Muscle layer of colon (tissue), 2 donors: ENCODE data around the gene TRAF3.

Experiments
- H3K27ac ChIP-seq: one replicate; pipeline ENCODE4 v1.7.0; 2013; ENCODE audit warnings: low read depth, mild to moderate bottlenecking, low read length, moderate library complexity
- H3K27me3 ChIP-seq, 2 donors: one replicate each; pipeline ENCODE4 v1.7.0; 2013; ENCODE audit warnings: low read length in 2 of 2, mild to moderate bottlenecking in 2 of 2; ENCODE audit not compliant: insufficient read depth in 2 of 2, control insufficient read depth in 1 of 2
- H3K36me3 ChIP-seq: one replicate; pipeline ENCODE4 v1.7.0; 2013; ENCODE audit warnings: mild to moderate bottlenecking, low read length; ENCODE audit not compliant: insufficient read depth
- H3K4me1 ChIP-seq: one replicate; pipeline ENCODE4 v1.7.0; 2013; ENCODE audit warnings: mild to moderate bottlenecking, low read length; ENCODE audit not compliant: insufficient read depth
- H3K4me3 ChIP-seq, 2 donors: one replicate each; pipeline ENCODE4 v1.7.0; 2013; ENCODE audit warnings: low read length in 2 of 2, low read depth in 1 of 2, mild to moderate bottlenecking in 1 of 2, moderate library complexity in 1 of 2
- H3K9ac ChIP-seq: one replicate; pipeline ENCODE4 v1.7.0; 2013; ENCODE audit warnings: low read length
- H3K9me3 ChIP-seq: one replicate; pipeline ENCODE4 v1.7.0; 2013; ENCODE audit warnings: mild to moderate bottlenecking, low read length
- donor health status: abdominal sarcoma.
- donor health status: Adenocarcinoma of cecum.

TRAF3 gene

DNA sequence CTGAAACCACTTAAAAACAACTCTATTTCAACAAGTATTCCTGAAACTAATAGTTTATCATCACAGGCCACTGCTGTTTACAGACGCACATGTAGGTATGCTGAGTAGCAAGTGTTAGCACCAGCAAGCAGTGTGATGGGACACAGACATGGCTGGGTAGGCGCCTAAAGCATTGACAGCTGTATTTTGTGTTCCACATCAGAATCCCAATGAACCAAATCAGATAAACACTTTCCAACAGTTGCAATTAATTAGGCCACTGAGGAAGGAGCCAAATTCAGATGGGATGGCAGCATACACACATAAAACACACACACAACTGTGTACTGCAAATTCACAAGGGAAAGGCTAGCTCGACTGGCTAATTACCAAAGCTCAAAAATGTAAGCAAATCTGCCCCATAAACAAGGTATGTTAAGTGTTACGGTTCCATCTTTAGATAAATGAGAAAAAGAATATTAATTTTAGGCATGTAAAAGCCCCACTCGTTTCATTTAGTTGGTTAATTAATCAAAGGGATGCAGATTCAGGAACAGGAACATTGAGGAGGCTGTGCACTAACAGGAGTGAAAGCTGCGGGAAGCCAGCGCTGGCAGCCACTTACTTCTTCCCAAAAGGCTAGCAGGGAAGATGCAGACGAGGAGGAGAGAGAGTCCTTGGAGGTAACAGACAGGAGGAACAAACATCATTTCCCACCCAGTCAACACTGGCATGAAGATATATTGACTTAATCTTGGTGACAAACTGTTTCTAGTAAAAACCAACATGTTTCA is 178.6 kb downstream of the TRAF3 start:
- Histone ChIP-seq H3K9me3 (no peaks in the 10 kb centered on the region), H3K27me3 (no peaks in the 10 kb centered on the region), H3K36me3 (peaks cover 79% of the 10 kb centered on the region), H3K9ac (no peak overlapping the region), H3K4me3 (no peak overlapping the region), H3K4me1 (no peaks in the 10 kb centered on the region), H3K27ac (no peak overlapping the region)

- H3K4me1 ChIP-seq = no peaks in the 10 kb centered on the region
- no peaks in the 10 kb centered on the region for H3K9me3 ChIP-seq
- H3K4me3 ChIP-seq = no peak overlapping the region
- H3K36me3 ChIP-seq = peaks cover 75% of the 10 kb centered on the region
- no peak overlapping the region for H3K27ac ChIP-seq
- no peaks in the 10 kb centered on the region for H3K27me3 ChIP-seq
- no peak overlapping the region for H3K9ac ChIP-seq
Measured at GRCh38 chr14:102957222-102957621, 180.0 kb downstream of the TRAF3 start.

DNA sequence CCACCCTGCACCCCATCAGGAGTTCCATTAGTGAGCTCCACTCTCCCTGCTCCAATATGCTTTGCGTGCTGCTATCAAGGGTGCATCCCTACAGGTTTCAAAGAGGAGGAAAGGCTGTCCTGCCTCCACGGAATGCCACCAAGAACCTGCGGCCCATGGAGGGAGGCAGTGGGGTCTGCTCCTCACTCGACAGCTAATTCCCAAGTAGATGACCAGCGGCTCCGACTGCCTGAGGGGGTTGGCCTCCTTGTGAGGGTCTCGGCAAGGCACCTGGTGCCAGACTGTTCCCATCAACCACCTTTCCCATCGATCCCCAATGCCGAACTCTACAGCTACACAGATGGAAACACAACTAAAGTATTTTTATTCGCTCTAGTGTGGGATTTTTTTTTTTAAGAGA is 181.2 kb downstream of the TRAF3 start:
- H3K4me3 ChIP-seq = no peak overlapping the region
- H3K9me3 ChIP-seq = no peaks in the 10 kb centered on the region
- H3K36me3 ChIP-seq = peaks cover 74% of the 10 kb centered on the region
- H3K9ac ChIP-seq = no peak overlapping the region
- no peaks in the 10 kb centered on the region for H3K27me3 ChIP-seq
- no peak overlapping the region for H3K27ac ChIP-seq
- H3K4me1 ChIP-seq = no peaks in the 10 kb centered on the region
